SK-N-SH treated with all-trans-retinoic acid at 6 μM for 48 hours (cell line): ENCODE measurements around the gene VPS26A.

Source experiments
- ATAC-seq: fragments of 200-7000 bp; cut with Tn5 transposase; 3 replicates; pipeline ENCODE4 v1.9.1; 2020; ENCODE audit warnings: mild to moderate bottlenecking, moderate library complexity
- ARNTL ChIP-seq: fragments of 450-650 bp; formaldehyde crosslinking; IDR thresholded peaks from 2 replicates; pipeline ENCODE4 v1.5.0; 2020; ENCODE audit warnings: low read depth, mild to moderate bottlenecking, moderate library complexity, borderline replicate concordance
- BACH2 ChIP-seq: fragments of 250-450 bp; sonication (Bioruptor Pico); IDR thresholded peaks from 2 replicates; pipeline ENCODE4 v1.9.0; 2021; ENCODE audit warnings: mild to moderate bottlenecking, borderline replicate concordance
- CREB5 ChIP-seq: fragments of 250-450 bp; sonication (Bioruptor Pico); IDR thresholded peaks from 2 replicates; pipeline ENCODE4 v1.5.1; 2020; ENCODE audit warnings: low read depth, mild to moderate bottlenecking, moderate library complexity
- CSRNP3 ChIP-seq: fragments of 250-450 bp; sonication (Bioruptor Pico); IDR thresholded peaks from 2 replicates; pipeline ENCODE4 v1.5.1; 2021; ENCODE audit warnings: mild to moderate bottlenecking, moderate library complexity
- ESRRG ChIP-seq: fragments of 250-450 bp; sonication (Bioruptor Pico); IDR thresholded peaks from 2 replicates; pipeline ENCODE4 v1.6.1; 2021; ENCODE audit warnings: mild to moderate bottlenecking
- GLIS3 ChIP-seq: fragments of 250-450 bp; sonication (Bioruptor Pico); IDR thresholded peaks from 2 replicates; pipeline ENCODE4 v1.5.0; 2020; ENCODE audit warnings: mild to moderate bottlenecking, moderate library complexity
- PATZ1 ChIP-seq: fragments of 250-450 bp; sonication (Bioruptor Pico); IDR thresholded peaks from 2 replicates; pipeline ENCODE4 v1.8.0; 2020; ENCODE audit warnings: mild to moderate bottlenecking, moderate library complexity, borderline replicate concordance
- POU6F1 ChIP-seq: fragments of 250-450 bp; sonication (Bioruptor Pico); IDR thresholded peaks from 2 replicates; pipeline ENCODE4 v1.8.0; 2021; ENCODE audit warnings: low read depth, mild to moderate bottlenecking, moderate library complexity, borderline replicate concordance
- PPARA ChIP-seq: fragments of 250-450 bp; sonication (Bioruptor Pico); IDR thresholded peaks from 2 replicates; pipeline ENCODE4 v1.5.0; 2020; ENCODE audit warnings: mild to moderate bottlenecking, borderline replicate concordance
- SNAI2 ChIP-seq: fragments of 250-450 bp; sonication (Bioruptor Pico); IDR thresholded peaks from 2 replicates; pipeline ENCODE4 v1.5.0; 2020; ENCODE audit warnings: mild to moderate bottlenecking, moderate library complexity
- TSHZ2 ChIP-seq: fragments of 250-450 bp; sonication (Bioruptor Pico); IDR thresholded peaks from 2 replicates; pipeline ENCODE4 v1.5.0; 2020; ENCODE audit warnings: mild to moderate bottlenecking, moderate library complexity
- ZC3H10 ChIP-seq: fragments of 250-450 bp; sonication (Bioruptor Pico); IDR thresholded peaks from 2 replicates; pipeline ENCODE4 v1.5.1; 2021; ENCODE audit warnings: mild to moderate bottlenecking, moderate library complexity
- ZFP3 ChIP-seq: fragments of 250-450 bp; sonication (Bioruptor Pico); IDR thresholded peaks from 2 replicates; pipeline ENCODE4 v1.5.0; 2020; ENCODE audit warnings: mild to moderate bottlenecking, moderate library complexity
- ZNF565 ChIP-seq: fragments of 450-650 bp; formaldehyde crosslinking; conservative IDR thresholded peaks from 2 replicates; pipeline ENCODE4 v1.5.0; 2020; ENCODE audit warnings: low read depth, mild to moderate bottlenecking, moderate library complexity
- ZNF8 ChIP-seq: fragments of 450-650 bp; formaldehyde crosslinking; IDR thresholded peaks from 2 replicates; pipeline ENCODE4 v1.5.0; 2020; ENCODE audit warnings: mild to moderate bottlenecking, moderate library complexity

Gene VPS26A

GRCh38 chr10:69090685-69091084 lies 33.3 kb upstream of the VPS26A start (continued):
- TF ChIP-seq POU6F1 (CRISPR knock-in tag): no peak
- TF ChIP-seq ZNF565 (CRISPR knock-in tag): no peak
- no peak for TF ChIP-seq ESRRG (CRISPR knock-in tag)
- no peak for TF ChIP-seq GLIS3 (CRISPR knock-in tag)

- TF ChIP-seq TSHZ2 (CRISPR knock-in tag) (no peak), ZNF8 (CRISPR knock-in tag) (no peak), GLIS3 (CRISPR knock-in tag) (no peak), SNAI2 (no peak), ZC3H10 (CRISPR knock-in tag) (no peak)
- ATAC-seq: no peak
These were observed 32.8 kb upstream of the VPS26A start for GRCh38 chr10:69091143-69091651.

GRCh38 chr10:69092959-69093850 lies 30.8 kb upstream of the VPS26A start:
- peak; percentile 98 for ATAC-seq

GRCh38 chr10:69093933-69094332 lies 30.0 kb upstream of the VPS26A start:
- peak; percentile 76 for ATAC-seq
- TF ChIP-seq PATZ1 (CRISPR knock-in tag): no peak
- TF ChIP-seq ARNTL (CRISPR knock-in tag): no peak
- no peak for TF ChIP-seq CREB5 (CRISPR knock-in tag)
- no peak for TF ChIP-seq CSRNP3
- no peak for TF ChIP-seq PPARA (CRISPR knock-in tag)
- no peak for TF ChIP-seq ZC3H10 (CRISPR knock-in tag)
- TF ChIP-seq BACH2 (CRISPR knock-in tag): no peak
- no peak for TF ChIP-seq ZFP3

More at GRCh38 chr10:69092959-69093850, 30.8 kb upstream of the VPS26A start:
- no peak for TF ChIP-seq CREB5 (CRISPR knock-in tag)
